ENCODE results near the gene ZFP37.
A peak's percentile ranks its signal among the peaks of the same experiment; 100 is the strongest.
"Not testable (repeated sequence)": the region's sequence is repeated elsewhere in the genome, so short reads cannot be mapped to it uniquely, and the experiment has no call there.

Gene ZFP37

GRCh38 chr9:113056191-113057106, at the start of gene ZFP37:
ZFP37 (minus strand) TSS chr9:113056724; CDS start chr9:113056688, 36 bp downstream.
- peak; percentile 87 for DNase-seq

- not testable (repeated sequence) for DNase-seq
Observed at GRCh38 chr9:113105345-113105744, 48.8 kb upstream of the ZFP37 start.

- no peak for DNase-seq
Observed at GRCh38 chr9:113095561-113095960, 39.0 kb upstream of the ZFP37 start.

- not testable (repeated sequence) for DNase-seq
Observed at GRCh38 chr9:113089924-113090323, 33.4 kb upstream of the ZFP37 start.

- DNase-seq = not testable (repeated sequence)
Observed at GRCh38 chr9:113089143-113089505, 32.6 kb upstream of the ZFP37 start.

- not testable (repeated sequence) for DNase-seq
Observed at GRCh38 chr9:113088456-113089142, 32.1 kb upstream of the ZFP37 start.

- not testable (repeated sequence) for DNase-seq
Observed at GRCh38 chr9:113062932-113063310, 6.4 kb upstream of the ZFP37 start.

- DNase-seq = not testable (repeated sequence)
Observed at GRCh38 chr9:113062256-113062931, 5.9 kb upstream of the ZFP37 start.

- DNase-seq = not testable (repeated sequence)
Observed at GRCh38 chr9:113061072-113061850, 4.7 kb upstream of the ZFP37 start.

- peak; percentile 39 for DNase-seq
Observed at GRCh38 chr9:113059581-113060284, 3.2 kb upstream of the ZFP37 start.

- DNase-seq = no peak
Observed at GRCh38 chr9:113057193-113057592, 669 bp upstream of the ZFP37 start.

- no peak for DNase-seq
Observed at GRCh38 chr9:113042884-113043657, 13.5 kb downstream of the ZFP37 start.

GRCh38 chr9:113026200-113026599, 30.3 kb downstream of the ZFP37 start:
- no peak for DNase-seq

GRCh38 chr9:113018247-113018646, 38.3 kb downstream of the ZFP37 start:
- DNase-seq = no peak

GRCh38 chr9:113012492-113012891, 44.0 kb downstream of the ZFP37 start:
- DNase-seq = no peak

- no peak for DNase-seq
Observed at GRCh38 chr9:113011911-113012381, 44.6 kb downstream of the ZFP37 start, which contains the start of gene ZNF883. ZNF883 (minus strand) TSS chr9:113012192.

GRCh38 chr9:113005777-113006176, 50.7 kb downstream of the ZFP37 start:
- DNase-seq = no peak

GRCh38 chr9:112997236-112997941, 59.1 kb downstream of the ZFP37 start:
- no peak for DNase-seq

Data from T1000 (cell line).